Thymus (tissue), 14 donors: Measurements from ENCODE around the gene AK6. TPM values are rescaled to one million over a fixed set of nuclear protein-coding genes. Genes with fewer than 3 reads are reported as not detected.

Experiments
- DNase-seq, 9 donors: peaks; one replicate each; pipeline ENCODE4 v3.0.0-alpha.2; 2013; ENCODE audit warnings: low spot score in 9 of 9, low read depth in 6 of 9, missing footprints in 1 of 9
- H3K27ac ChIP-seq, 2 donors: one replicate each; pipeline ENCODE4 v1.5.1; 2013; ENCODE audit warnings: control low read depth in 1 of 2, low read depth in 1 of 2, low read length in 1 of 2, mild to moderate bottlenecking in 1 of 2, moderate library complexity in 1 of 2
- H3K27me3 ChIP-seq, 2 donors: one replicate each; pipeline ENCODE4 v1.5.1; 2013; ENCODE audit warnings: low read length in 1 of 2; ENCODE audit not compliant: control insufficient read depth in 2 of 2, insufficient read depth in 1 of 2
- H3K36me3 ChIP-seq, 2 donors: one replicate each; pipeline ENCODE4 v1.5.1; 2013; ENCODE audit warnings: low read length in 1 of 2, mild to moderate bottlenecking in 1 of 2, moderate library complexity in 1 of 2; ENCODE audit not compliant: control insufficient read depth in 2 of 2, insufficient read depth in 2 of 2
- H3K4me1 ChIP-seq, 2 donors: one replicate each; pipeline ENCODE4 v1.5.1; 2013; ENCODE audit warnings: low read length in 2 of 2; ENCODE audit not compliant: control insufficient read depth in 2 of 2, insufficient read depth in 2 of 2
- H3K4me3 ChIP-seq, 2 donors: one replicate each; pipeline ENCODE4 v1.5.1; 2013; ENCODE audit warnings: low read length in 2 of 2, control low read depth in 1 of 2, mild to moderate bottlenecking in 1 of 2
- H3K9me3 ChIP-seq, 2 donors: one replicate each; pipeline ENCODE4 v1.5.1; 2013; ENCODE audit warnings: low read length in 1 of 2, mild to moderate bottlenecking in 1 of 2; ENCODE audit not compliant: control insufficient read depth in 2 of 2, insufficient read depth in 1 of 2
- WGBS: extraction: QIAGEN DNeasy Blood & Tissue Kit; methylation state at CpG from one replicate; pipeline ENCODE4 v1.1.7; 2013; 5-methylcytosine and 5-hydroxymethylcytosine counted together
- long read RNA-seq, 10 donors: transcript quantifications; one replicate each; lab custom pipeline, GENCODE V29; 2026
- polyA plus RNA-seq: library from polyadenylated mRNA; stranded (reverse); fragments of 200-250 nt; gene quantifications from one replicate; pipeline ENCODE4 v1.2.3, GENCODE V29; 2013
- total RNA-seq: library from RNA; stranded (reverse); fragments of 120-200 nt; gene quantifications from one replicate; pipeline ENCODE4 v1.2.4, GENCODE V29; 2013
- donor health status: healthy.

The AK6 gene
- total RNA-seq (76.5 TPM), polyA plus RNA-seq (69.4 TPM)
- long read RNA-seq, donor 1, partial matches to known transcripts = 6 of 11 reads
- long read RNA-seq, donor 1, other reads (novel, unspliced or antisense) = 0 of 11 reads
- long read RNA-seq, donor 2 = 0 reads
- long read RNA-seq, donor 3, transcript AK6-201 (5 exons, 1,183 nt) = minor isoform, 5 of 73 reads
- long read RNA-seq, donor 3, transcript AK6-202 (5 exons, 1,648 nt) = major isoform, 60 of 73 reads
- long read RNA-seq, donor 3, partial matches to known transcripts = 5 of 73 reads
- long read RNA-seq, donor 3, other reads (novel, unspliced or antisense) = 0 of 73 reads
- long read RNA-seq, donor 4, transcript AK6-202 (5 exons, 1,648 nt) = major isoform, 26 of 39 reads
- long read RNA-seq, donor 4, partial matches to known transcripts = 13 of 39 reads
- long read RNA-seq, donor 4, other reads (novel, unspliced or antisense) = 0 of 39 reads
- long read RNA-seq, donor 5, transcript AK6-202 (5 exons, 1,648 nt) = major isoform, 62 of 70 reads
- long read RNA-seq, donor 5, partial matches to known transcripts = 6 of 70 reads
- long read RNA-seq, donor 5, other reads (novel, unspliced or antisense) = 0 of 70 reads
- long read RNA-seq, donor 6, transcript AK6-202 (5 exons, 1,648 nt) = major isoform, 26 of 27 reads
- long read RNA-seq, donor 6, partial matches to known transcripts = 0 of 27 reads
- long read RNA-seq, donor 6, other reads (novel, unspliced or antisense) = 0 of 27 reads
- long read RNA-seq, donor 7, transcript AK6-202 (5 exons, 1,648 nt) = major isoform, 44 of 67 reads
- long read RNA-seq, donor 7, partial matches to known transcripts = 19 of 67 reads
- long read RNA-seq, donor 7, other reads (novel, unspliced or antisense) = 0 of 67 reads
- long read RNA-seq, donor 8, transcript AK6-202 (5 exons, 1,648 nt) = major isoform, 10 of 10 reads
- long read RNA-seq, donor 8, partial matches to known transcripts = 0 of 10 reads
- long read RNA-seq, donor 8, other reads (novel, unspliced or antisense) = 0 of 10 reads
- long read RNA-seq, donor 9, transcript AK6-202 (5 exons, 1,648 nt) = major isoform, 24 of 31 reads
- long read RNA-seq, donor 9, partial matches to known transcripts = 5 of 31 reads
- long read RNA-seq, donor 9, other reads (novel, unspliced or antisense) = 0 of 31 reads
- long read RNA-seq, donor 10, transcript AK6-202 (5 exons, 1,648 nt) = major isoform, 28 of 29 reads
- long read RNA-seq, donor 10, partial matches to known transcripts = 0 of 29 reads
- long read RNA-seq, donor 10, other reads (novel, unspliced or antisense) = 0 of 29 reads

GRCh38 chr5:69369340-69370121 is at the start of gene AK6, which contains the start of the genes RAD17 and TAF9:
TSS of gene AK6 (minus strand) at chr5:69369520. CDS start at chr5:69369490, 30 bp downstream.
TSS of gene RAD17 (plus strand) at chr5:69369818. CDS start at chr5:69372209, 2,391 bp downstream.
TSS of gene TAF9 (minus strand) at chr5:69369520. CDS start at chr5:69365737, 3,783 bp downstream.
- Histone ChIP-seq H3K4me1 (peaks cover 6 to 10% of the 10 kb centered on the region in 2 donors), H3K27me3 (no peaks in the 10 kb centered on the region), H3K4me3 (peak within 1 kb of the TSS; percentile 95 to 98), H3K9me3 (no peaks in the 10 kb centered on the region), H3K36me3 (peaks cover 3 to 28% of the 10 kb centered on the region in 2 donors), H3K27ac (peak within 1 kb of the TSS; percentile 96 to 99)
- DNase-seq = peak; percentile 86 to 97 (median 92)
- under 1% methylated on average over 66 of the region's 66 CpGs for WGBS

GRCh38 chr5:69418554-69418953 is 49.2 kb upstream of the AK6 start:
- 97% methylated on average over 3 of the region's 3 CpGs for WGBS
- peaks cover 0 to 13% of the 10 kb centered on the region in 2 donors for H3K27me3 ChIP-seq
- H3K4me3 ChIP-seq = no peak overlapping the region
- H3K9me3 ChIP-seq = no peaks in the 10 kb centered on the region
- no peaks in the 10 kb centered on the region for H3K36me3 ChIP-seq
- no peak for DNase-seq
- H3K27ac ChIP-seq = no peak overlapping the region
- peaks cover 4 to 6% of the 10 kb centered on the region in 2 donors for H3K4me1 ChIP-seq

- no peak overlapping the region for H3K27ac ChIP-seq
- no peak overlapping the region for H3K4me3 ChIP-seq
- H3K9me3 ChIP-seq = no peaks in the 10 kb centered on the region
- peaks cover 0 to 13% of the 10 kb centered on the region in 2 donors for H3K27me3 ChIP-seq
- no peak for DNase-seq
- H3K4me1 ChIP-seq = peaks cover 4 to 6% of the 10 kb centered on the region in 2 donors
- peaks cover 0 to 1% of the 10 kb centered on the region in 2 donors for H3K36me3 ChIP-seq
Measured at GRCh38 chr5:69416699-69417098, 47.4 kb upstream of the AK6 start.

- H3K36me3 ChIP-seq = peaks cover 4% of the 10 kb centered on the region in 2 donors
- no peak overlapping the region for H3K27ac ChIP-seq
- H3K9me3 ChIP-seq = no peaks in the 10 kb centered on the region
- no peak for DNase-seq
- WGBS = 98% methylated on average over 6 of the region's 6 CpGs
- no peak overlapping the region for H3K4me3 ChIP-seq
- peaks cover 4 to 6% of the 10 kb centered on the region in 2 donors for H3K4me1 ChIP-seq
- peaks cover 0 to 13% of the 10 kb centered on the region in 2 donors for H3K27me3 ChIP-seq
Measured at GRCh38 chr5:69416180-69416579, 46.9 kb upstream of the AK6 start.

GRCh38 chr5:69415584-69415958 is 46.3 kb upstream of the AK6 start:
- peaks cover 4% of the 10 kb centered on the region in 2 donors for H3K36me3 ChIP-seq
- no peaks in the 10 kb centered on the region for H3K9me3 ChIP-seq
- peaks cover 4 to 6% of the 10 kb centered on the region in 2 donors for H3K4me1 ChIP-seq
- no peak for DNase-seq
- H3K27ac ChIP-seq = peak overlapping the region in 1 of 2 donors; percentile 25
- peaks cover 0 to 13% of the 10 kb centered on the region in 2 donors for H3K27me3 ChIP-seq
- WGBS = 57% methylated on average over 18 of the region's 18 CpGs
- peak overlapping the region; percentile 21 to 59 for H3K4me3 ChIP-seq

- Histone ChIP-seq H3K36me3 (peaks cover 4% of the 10 kb centered on the region in 2 donors), H3K4me3 (peak within 1 kb of the TSS; percentile 21 to 59), H3K4me1 (peaks cover 4 to 6% of the 10 kb centered on the region in 2 donors), H3K27ac (peak within 1 kb of the TSS in 1 of 2 donors; percentile 25), H3K9me3 (no peaks in the 10 kb centered on the region), H3K27me3 (peaks cover 0 to 13% of the 10 kb centered on the region in 2 donors)
- WGBS = 10% methylated on average over 78 of the region's 78 CpGs
- DNase-seq = peak in 4 of 9 donors; percentile 5 to 31 (median 14)
Measured at GRCh38 chr5:69414885-69415583, 45.7 kb upstream of the AK6 start, which contains the start of gene MARVELD2. TSS of gene MARVELD2 (plus strand) at chr5:69415116. CDS start at chr5:69419386, 4,270 bp downstream.

- no peak for DNase-seq
- peaks cover 13 to 31% of the 10 kb centered on the region in 2 donors for H3K36me3 ChIP-seq
- peaks cover 0 to 3% of the 10 kb centered on the region in 2 donors for H3K9me3 ChIP-seq
- H3K4me3 ChIP-seq = no peak overlapping the region
- no peaks in the 10 kb centered on the region for H3K27me3 ChIP-seq
- 97% methylated on average over 15 of the region's 15 CpGs for WGBS
- H3K4me1 ChIP-seq = no peaks in the 10 kb centered on the region
- H3K27ac ChIP-seq = no peak overlapping the region
Measured at GRCh38 chr5:69404659-69405330, 35.5 kb upstream of the AK6 start.
